ENCODE measurements around the gene HDAC10. TPM values are rescaled to one million over a fixed set of nuclear protein-coding genes. Genes with fewer than 3 reads are reported as not detected.

HDAC10 gene
- total RNA-seq, 4 donors from 2014 or later: 10.2 to 19.5 (median 17.4) TPM

DNA sequence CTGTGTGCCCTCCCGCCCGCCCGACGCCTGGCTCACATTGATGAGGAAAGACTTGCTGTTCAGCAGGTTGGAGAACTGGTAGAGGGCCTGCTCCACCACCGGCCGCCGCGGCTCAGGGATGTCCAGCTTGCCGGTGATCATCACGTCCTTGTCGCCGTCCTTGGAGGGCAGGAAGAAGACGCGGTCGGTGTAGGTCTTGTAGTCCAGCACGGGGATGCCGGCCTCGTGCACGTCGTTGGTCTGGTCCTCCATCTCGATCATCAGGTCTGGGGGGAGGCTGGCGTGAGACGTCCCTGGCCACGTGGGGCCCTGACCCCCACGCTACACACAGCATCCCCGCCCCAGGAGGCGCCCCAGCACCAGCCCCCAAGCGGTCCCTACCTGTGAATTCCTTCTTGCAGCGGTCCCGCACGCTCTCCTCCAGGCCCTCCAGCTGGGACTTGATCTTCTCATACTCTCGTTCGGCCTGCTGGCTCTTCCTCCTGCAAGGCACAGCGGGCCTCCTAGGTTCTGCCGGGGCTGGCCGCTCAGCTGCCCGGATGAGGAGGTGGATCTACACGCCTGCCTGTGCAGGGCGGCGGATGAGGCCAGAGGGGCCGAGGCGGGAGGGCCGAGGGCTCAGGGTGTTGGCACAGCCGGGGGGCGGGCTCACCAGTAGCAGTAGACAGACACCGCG lies 29.8 kb upstream of the HDAC10 start:
- WGBS: 94% methylated on average over 47 of the region's 47 CpGs
- H3K9me3 ChIP-seq: no peaks in the 10 kb centered on the region
- H3K27ac ChIP-seq (replicated peaks in 1 of 4): no peak overlapping the region
- TF ChIP-seq POLR2AphosphoS5 (IDR thresholded peaks at IDR 0.05): no peak
- no peak for TF ChIP-seq POLR2A (IDR thresholded peaks at IDR 0.05; ENCODE audit: low read depth)
- TF ChIP-seq, protein P1, sequence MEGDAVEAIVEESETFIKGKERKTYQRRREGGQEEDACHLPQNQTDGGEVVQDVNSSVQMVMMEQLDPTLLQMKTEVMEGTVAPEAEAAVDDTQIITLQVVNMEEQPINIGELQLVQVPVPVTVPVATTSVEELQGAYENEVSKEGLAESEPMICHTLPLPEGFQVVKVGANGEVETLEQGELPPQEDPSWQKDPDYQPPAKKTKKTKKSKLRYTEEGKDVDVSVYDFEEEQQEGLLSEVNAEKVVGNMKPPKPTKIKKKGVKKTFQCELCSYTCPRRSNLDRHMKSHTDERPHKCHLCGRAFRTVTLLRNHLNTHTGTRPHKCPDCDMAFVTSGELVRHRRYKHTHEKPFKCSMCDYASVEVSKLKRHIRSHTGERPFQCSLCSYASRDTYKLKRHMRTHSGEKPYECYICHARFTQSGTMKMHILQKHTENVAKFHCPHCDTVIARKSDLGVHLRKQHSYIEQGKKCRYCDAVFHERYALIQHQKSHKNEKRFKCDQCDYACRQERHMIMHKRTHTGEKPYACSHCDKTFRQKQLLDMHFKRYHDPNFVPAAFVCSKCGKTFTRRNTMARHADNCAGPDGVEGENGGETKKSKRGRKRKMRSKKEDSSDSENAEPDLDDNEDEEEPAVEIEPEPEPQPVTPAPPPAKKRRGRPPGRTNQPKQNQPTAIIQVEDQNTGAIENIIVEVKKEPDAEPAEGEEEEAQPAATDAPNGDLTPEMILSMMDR (IDR thresholded peaks at IDR 0.05): no peak
- no peak for TF ChIP-seq EP300 (IDR thresholded peaks at IDR 0.05)
- no peak overlapping the region for H3K4me3 ChIP-seq
- no peaks in the 10 kb centered on the region for H3K27me3 ChIP-seq
- peaks cover 82 to 96% (median 96%) of the 10 kb centered on the region in 4 donors for H3K36me3 ChIP-seq
- intact Hi-C loops (cut with DNase I): no loop called here
- H3K4me1 ChIP-seq: peaks cover 10 to 21% (median 15%) of the 10 kb centered on the region in 4 donors
- no peak for DNase-seq (ENCODE audit: extremely low spot score)

DNA sequence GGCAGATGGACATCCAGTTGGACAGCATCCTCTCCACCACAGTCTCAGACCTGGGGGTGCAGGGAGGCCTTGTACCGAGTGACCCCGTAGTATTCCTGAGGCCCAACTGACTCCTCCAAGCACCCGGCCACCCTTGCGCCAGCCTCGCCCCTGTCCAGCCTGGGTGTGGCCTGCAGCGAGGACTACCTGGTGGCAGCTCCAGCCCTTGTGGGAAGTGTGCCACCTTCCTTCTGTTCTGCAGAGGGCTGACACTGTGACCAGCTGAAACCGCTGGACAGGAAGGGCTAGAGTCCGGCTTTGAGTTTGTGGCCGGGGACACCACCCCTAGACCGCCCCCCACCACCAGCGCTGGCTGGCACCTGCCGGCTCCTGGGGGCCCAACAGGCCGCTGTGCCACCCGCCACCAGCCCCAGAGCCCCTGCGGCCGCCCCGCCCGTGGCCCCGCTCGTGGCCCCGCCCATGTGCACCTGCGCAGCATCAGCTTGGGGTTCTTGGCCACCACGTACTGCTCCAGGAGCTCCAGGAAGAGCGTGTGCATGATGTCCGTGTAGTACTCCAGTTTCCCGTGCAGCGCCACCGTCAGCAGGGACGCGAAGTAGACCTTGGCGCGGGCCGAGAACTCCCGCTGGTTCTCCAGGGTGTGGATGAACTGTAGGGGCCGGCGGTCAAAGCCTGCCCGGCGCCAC lies 29.1 kb upstream of the HDAC10 start:
- 97% methylated on average over 28 of the region's 38 CpGs for WGBS
- TF ChIP-seq, protein P1 (IDR thresholded peaks at IDR 0.05): no peak
- TF ChIP-seq POLR2AphosphoS5 (IDR thresholded peaks at IDR 0.05) (no peak), POLR2A (IDR thresholded peaks at IDR 0.05; ENCODE audit: low read depth) (no peak), EP300 (IDR thresholded peaks at IDR 0.05) (no peak)
- Histone ChIP-seq H3K27ac (replicated peaks in 1 of 4) (peak overlapping the region in 1 of 4 donors; percentile 14), H3K27me3 (no peaks in the 10 kb centered on the region), H3K36me3 (peaks cover 84 to 99% (median 99%) of the 10 kb centered on the region in 4 donors), H3K4me3 (no peak overlapping the region), H3K4me1 (peaks cover 11 to 28% (median 17%) of the 10 kb centered on the region in 4 donors), H3K9me3 (no peaks in the 10 kb centered on the region)
- no peak for DNase-seq (ENCODE audit: extremely low spot score)
- intact Hi-C loops (cut with DNase I): no loop called here

DNA sequence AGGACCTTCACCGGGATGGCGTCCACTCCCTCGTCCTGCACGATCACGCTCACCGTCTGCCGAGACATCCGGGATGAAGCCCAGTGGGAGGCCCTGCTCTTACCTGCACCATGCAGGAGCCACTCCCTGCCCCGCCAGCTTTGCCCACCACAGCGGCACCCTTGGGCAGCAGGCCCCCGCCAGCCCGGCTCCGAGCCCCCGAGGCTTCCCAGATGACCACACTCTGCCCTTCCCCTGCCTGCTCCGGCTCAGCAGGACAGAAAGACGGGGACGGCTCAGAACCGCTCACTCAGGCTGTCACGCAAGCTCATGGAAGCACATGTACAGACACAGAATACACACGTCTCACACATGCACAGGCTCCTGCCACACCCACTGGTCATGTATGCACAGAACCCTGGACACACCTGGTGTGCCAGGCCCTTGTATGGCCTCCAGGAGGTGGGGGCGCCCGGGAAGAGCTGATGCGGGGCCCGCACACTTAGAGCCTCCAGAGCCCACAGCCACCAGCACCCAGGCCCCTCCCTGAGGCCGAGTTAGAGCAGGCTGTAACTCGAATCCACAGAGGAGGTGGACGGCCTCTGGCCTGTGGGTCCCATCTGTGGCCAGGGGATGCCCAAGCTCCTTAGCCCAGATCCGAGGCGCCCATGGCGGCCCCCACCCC lies 28.0 kb upstream of the HDAC10 start:
- no peaks in the 10 kb centered on the region for H3K9me3 ChIP-seq
- H3K27me3 ChIP-seq: no peaks in the 10 kb centered on the region
- H3K27ac ChIP-seq (replicated peaks in 1 of 4): no peak overlapping the region
- no peak overlapping the region for H3K4me3 ChIP-seq
- H3K36me3 ChIP-seq: peaks cover 82 to 94% (median 93%) of the 10 kb centered on the region in 4 donors
- TF ChIP-seq POLR2A (IDR thresholded peaks at IDR 0.05; ENCODE audit: low read depth): no peak
- TF ChIP-seq EP300 (IDR thresholded peaks at IDR 0.05): no peak
- no peak for TF ChIP-seq POLR2AphosphoS5 (IDR thresholded peaks at IDR 0.05)
- TF ChIP-seq, protein P1 (IDR thresholded peaks at IDR 0.05): no peak
- DNase-seq (ENCODE audit: extremely low spot score): no peak
- WGBS: 92% methylated on average over 19 of the region's 30 CpGs
- intact Hi-C loops (cut with DNase I): loop anchor here (5.0 kb wide), 1 partner anchor 63 kb away; the partner anchor contains the start of gene PPP6R2
- H3K4me1 ChIP-seq: peaks cover 14 to 36% (median 23%) of the 10 kb centered on the region in 4 donors

DNA sequence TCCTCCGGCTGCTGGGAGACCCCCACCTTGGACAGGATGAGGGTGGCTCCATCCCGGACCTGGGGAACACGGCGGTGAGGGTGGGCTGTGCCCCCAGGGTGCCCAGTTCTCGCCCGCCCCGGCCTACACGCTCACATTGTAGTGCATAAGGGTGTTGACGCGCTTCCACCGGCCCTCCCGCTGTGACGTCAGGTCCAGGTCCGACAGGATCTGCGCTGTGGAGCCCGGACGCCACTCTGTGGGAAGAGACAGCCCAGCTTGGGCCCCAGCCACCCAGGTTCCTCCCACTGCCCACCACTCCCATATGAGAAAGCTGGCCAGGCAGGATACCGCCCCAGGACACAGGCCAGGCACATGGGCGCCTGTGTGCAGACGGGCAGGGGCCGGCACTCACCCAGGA lies 27.4 kb upstream of the HDAC10 start:
- intact Hi-C loops (cut with DNase I): loop anchor here (5.0 kb wide), 1 partner anchor 64 kb away; the partner anchor contains the start of gene PPP6R2
- no peak overlapping the region for H3K27ac ChIP-seq (replicated peaks in 1 of 4)
- TF ChIP-seq, protein P1 (IDR thresholded peaks at IDR 0.05): no peak
- TF ChIP-seq EP300 (IDR thresholded peaks at IDR 0.05) (no peak), POLR2A (IDR thresholded peaks at IDR 0.05; ENCODE audit: low read depth) (no peak), POLR2AphosphoS5 (IDR thresholded peaks at IDR 0.05) (no peak)
- WGBS: 94% methylated on average over 11 of the region's 21 CpGs
- no peaks in the 10 kb centered on the region for H3K27me3 ChIP-seq
- H3K4me1 ChIP-seq: peaks cover 17 to 39% (median 24%) of the 10 kb centered on the region in 4 donors
- H3K36me3 ChIP-seq: peaks cover 75 to 88% (median 87%) of the 10 kb centered on the region in 4 donors
- H3K4me3 ChIP-seq: no peak overlapping the region
- no peak for DNase-seq (ENCODE audit: extremely low spot score)
- H3K9me3 ChIP-seq: no peaks in the 10 kb centered on the region
